ENCODE results near the gene ZFP36L2.
"Not testable (repeated sequence)": the region's sequence is repeated elsewhere in the genome, so short reads cannot be mapped to it uniquely, and the experiment has no call there.

ZFP36L2 gene

DNA sequence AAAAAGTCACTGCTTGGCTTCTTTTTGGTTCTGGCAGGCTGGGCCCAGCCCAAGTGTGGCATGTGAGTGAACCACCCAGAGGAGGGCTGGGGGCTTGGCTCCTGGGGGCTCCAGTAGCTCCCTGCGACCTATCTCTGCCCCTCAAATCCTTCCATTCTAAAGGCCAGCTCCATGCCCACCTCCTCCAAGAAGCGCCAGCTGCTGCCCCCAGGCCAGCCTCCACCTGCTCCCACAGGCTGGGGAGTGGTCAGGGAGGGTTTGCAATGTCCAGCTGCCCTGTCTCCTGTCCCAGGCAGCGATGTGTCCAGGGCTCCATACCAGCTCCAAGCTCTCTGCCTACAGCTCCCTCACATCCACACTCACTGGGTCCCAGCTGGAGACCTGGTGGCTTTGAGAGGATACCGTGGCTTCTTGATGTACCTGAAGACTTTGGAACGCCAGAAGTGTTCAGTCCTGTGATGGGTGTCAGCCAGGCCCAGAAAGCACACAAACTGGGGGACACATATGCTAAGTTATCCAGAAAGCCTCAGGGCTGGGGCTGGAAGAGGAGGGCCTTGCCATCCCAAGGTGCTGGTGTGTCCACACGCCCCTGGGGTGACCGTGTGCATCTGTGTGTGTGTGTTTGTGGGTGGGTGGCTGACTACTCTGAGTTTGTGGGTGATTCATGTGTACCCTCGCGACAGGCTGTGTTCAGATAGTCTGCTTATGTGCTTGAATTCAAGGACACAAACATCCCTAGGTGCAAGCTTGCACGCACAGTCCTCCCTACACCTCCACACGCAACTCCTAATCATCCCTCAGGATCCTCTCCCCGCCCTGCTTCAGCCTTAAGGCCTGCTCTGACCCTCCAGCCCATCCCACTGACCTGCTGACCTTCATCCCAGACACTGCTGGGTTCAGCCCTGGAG lies 33.4 kb downstream of the ZFP36L2 start:
- in situ Hi-C loops (cut with HindIII; ENCODE audit: low pct_unique_long_range_greater_than_20kb, low sequenced_read_pairs) = no loop called here
- no peak for DNase-seq (ENCODE audit: low read depth in 1 of 2, low spot score in 1 of 2)
- TF ChIP-seq JUND (IDR thresholded peaks at IDR 0.05; ENCODE audit: low read depth) = no peak

DNA sequence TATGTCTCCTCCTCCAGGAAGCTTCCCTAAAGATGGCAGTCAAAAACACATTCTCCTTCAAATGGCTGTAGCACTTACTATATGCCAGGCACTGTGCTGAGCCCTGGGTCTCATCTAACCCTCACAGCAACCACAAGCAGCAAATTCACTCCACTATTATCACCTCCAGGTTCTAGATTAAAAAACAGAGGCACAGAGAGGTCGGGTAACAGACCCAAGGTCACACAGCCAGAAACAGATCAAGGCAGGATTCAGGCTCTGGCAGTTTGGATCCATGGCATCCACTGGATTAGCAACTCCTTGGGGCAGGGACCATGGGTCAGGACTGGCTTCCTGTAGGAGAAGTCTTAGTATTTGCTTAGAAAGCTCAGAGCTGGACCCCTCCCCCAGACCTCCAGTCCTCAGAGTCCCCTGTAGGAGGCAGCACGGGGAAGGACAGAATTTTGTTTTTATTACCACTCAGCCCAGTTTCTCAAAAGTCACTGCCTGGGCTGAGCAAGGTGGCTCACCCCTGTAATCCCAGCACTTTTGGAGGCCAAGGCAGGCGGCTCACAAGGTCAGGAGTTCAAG lies 34.4 kb downstream of the ZFP36L2 start:
- in situ Hi-C loops (cut with HindIII; ENCODE audit: low pct_unique_long_range_greater_than_20kb, low sequenced_read_pairs) = no loop called here
- DNase-seq (ENCODE audit: low read depth in 1 of 2, low spot score in 1 of 2) = no peak
- no peak for TF ChIP-seq JUND (IDR thresholded peaks at IDR 0.05; ENCODE audit: low read depth)

- no peak for TF ChIP-seq JUND (IDR thresholded peaks at IDR 0.05; ENCODE audit: low read depth)
- in situ Hi-C loops (cut with HindIII; ENCODE audit: low pct_unique_long_range_greater_than_20kb, low sequenced_read_pairs) = no loop called here
- DNase-seq (ENCODE audit: low read depth in 1 of 2, low spot score in 1 of 2) = no peak
These were observed 35.9 kb downstream of the ZFP36L2 start for GRCh38 chr2:43190311-43191052.

GRCh38 chr2:43189861-43190260 lies 36.5 kb downstream of the ZFP36L2 start:
- in situ Hi-C loops (cut with HindIII; ENCODE audit: low pct_unique_long_range_greater_than_20kb, low sequenced_read_pairs); DNase-seq (ENCODE audit: low read depth in 1 of 2, low spot score in 1 of 2): not testable (repeated sequence)

DNA sequence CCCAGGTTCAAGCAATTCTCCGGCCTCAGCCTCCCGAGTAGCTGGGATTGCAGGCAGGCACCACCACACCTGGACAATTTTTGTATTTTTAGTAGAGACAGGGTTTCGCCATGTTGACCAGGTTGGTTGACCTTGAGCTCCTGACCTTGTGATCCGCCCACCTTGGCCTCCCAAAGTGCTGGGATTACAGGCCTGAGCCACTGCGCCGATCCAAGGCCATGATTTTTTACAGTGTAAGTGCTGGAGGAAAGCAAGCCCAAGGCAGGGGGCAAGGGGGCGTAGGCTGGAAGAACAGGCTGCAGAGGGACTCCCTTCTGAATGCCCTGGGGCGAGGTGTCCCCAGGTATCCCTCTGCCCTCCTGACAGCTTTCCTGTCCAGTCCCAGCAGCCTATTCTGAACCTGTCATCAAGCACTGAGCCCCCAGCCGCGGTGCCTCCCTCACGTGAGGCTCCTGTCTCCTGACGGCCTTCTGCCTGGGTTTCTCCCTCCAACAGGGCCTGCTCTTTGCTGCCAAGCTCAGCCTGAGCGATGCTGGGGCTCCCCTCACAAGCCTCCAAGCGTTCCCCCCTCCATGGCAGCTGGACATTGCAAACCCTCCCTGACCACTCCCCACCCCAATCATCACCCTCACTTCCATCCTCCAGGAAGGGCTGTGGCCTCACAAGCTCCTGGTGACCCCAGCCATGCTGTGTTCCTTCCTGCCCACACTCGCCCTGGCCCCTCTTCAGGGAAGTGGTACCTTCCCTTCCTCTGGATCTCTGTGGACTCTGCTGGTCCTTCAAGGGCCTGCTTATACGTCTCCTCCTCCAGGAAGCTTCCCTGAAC lies 37.6 kb downstream of the ZFP36L2 start:
- in situ Hi-C loops (cut with HindIII; ENCODE audit: low pct_unique_long_range_greater_than_20kb, low sequenced_read_pairs) = no loop called here
- no peak for TF ChIP-seq JUND (IDR thresholded peaks at IDR 0.05; ENCODE audit: low read depth)
- DNase-seq (ENCODE audit: low read depth in 1 of 2, low spot score in 1 of 2) = no peak

DNA sequence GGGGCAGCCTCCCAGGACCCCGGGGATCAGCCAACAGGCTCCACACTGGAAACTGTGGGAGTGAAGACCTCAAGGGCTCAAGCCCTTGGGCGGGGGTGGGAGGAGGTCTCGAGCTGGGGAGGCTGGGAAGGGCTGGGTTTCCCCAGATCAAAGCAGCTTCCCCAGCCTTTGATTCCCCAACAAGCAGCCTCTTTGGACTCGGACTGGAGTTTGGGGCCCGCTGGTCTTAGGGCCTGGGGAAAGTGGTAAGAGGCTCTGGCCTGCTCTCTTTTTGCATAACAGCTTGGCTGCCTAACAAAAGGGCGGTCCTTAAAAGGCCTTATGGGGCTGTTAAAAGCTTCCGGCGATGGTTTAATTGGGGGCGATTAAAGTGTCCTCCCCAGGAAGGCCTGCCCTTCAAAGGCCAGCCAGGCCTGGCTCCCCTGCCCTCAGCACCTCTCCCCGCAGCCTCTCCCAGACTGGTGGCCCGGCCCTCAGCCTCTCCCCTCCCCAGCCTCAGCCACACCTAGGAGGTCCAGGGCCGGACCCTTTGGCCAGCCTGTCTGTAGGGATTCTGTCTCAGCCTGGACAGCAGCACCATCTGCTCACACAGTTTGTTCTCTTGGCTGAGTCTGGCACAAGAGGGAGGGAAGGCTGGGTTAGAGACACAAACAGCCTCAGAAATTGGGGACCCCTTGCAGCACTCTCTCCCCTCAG lies 39.6 kb downstream of the ZFP36L2 start:
- TF ChIP-seq JUND (IDR thresholded peaks at IDR 0.05; ENCODE audit: low read depth) = no peak
- no peak for DNase-seq (ENCODE audit: low read depth in 1 of 2, low spot score in 1 of 2)
- in situ Hi-C loops (cut with HindIII; ENCODE audit: low pct_unique_long_range_greater_than_20kb, low sequenced_read_pairs) = no loop called here

DNA sequence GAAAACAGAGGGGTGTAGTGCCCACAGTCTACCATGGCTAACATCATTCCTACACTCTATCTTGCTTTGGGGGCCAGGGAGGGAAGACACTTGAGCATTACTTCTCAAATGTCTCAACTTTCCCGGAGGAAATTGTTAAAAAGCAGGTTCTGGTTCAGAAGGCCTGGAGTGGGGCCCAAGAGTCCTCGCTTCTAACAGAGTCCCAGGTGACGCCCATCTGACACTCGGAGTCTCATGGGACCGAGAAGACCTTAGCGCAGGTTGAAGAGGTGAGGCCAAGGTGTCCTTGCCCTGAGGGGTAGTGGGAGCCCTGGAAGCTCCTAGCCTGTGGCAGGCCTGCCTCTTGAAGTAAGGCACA lies 40.1 kb downstream of the ZFP36L2 start:
- TF ChIP-seq JUND (IDR thresholded peaks at IDR 0.05; ENCODE audit: low read depth) = no peak
- DNase-seq (ENCODE audit: low read depth in 1 of 2, low spot score in 1 of 2) = no peak
- in situ Hi-C loops (cut with HindIII; ENCODE audit: low pct_unique_long_range_greater_than_20kb, low sequenced_read_pairs) = no loop called here

DNA sequence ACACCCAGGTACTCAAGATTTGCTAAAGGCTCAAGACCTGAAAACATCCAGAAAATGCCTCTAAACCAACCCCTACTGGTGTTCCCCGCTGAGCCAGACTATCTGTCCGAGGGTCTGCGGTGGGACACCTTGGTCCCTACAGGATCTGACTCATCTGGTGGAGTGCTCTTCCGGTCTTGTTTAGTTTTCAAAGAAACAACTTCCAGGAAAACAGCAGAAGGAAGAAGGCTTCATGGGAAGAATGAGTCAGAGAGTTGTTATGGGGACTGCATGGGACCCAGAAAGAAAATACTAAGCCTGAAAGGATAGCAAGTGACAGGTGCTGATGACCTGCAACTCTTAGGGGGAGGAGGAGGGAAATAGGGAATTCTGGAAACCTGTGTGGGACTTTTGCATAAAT lies 41.3 kb downstream of the ZFP36L2 start:
- no peak for TF ChIP-seq JUND (IDR thresholded peaks at IDR 0.05; ENCODE audit: low read depth)
- DNase-seq (ENCODE audit: low read depth in 1 of 2, low spot score in 1 of 2) = no peak
- in situ Hi-C loops (cut with HindIII; ENCODE audit: low pct_unique_long_range_greater_than_20kb, low sequenced_read_pairs) = no loop called here

DNA sequence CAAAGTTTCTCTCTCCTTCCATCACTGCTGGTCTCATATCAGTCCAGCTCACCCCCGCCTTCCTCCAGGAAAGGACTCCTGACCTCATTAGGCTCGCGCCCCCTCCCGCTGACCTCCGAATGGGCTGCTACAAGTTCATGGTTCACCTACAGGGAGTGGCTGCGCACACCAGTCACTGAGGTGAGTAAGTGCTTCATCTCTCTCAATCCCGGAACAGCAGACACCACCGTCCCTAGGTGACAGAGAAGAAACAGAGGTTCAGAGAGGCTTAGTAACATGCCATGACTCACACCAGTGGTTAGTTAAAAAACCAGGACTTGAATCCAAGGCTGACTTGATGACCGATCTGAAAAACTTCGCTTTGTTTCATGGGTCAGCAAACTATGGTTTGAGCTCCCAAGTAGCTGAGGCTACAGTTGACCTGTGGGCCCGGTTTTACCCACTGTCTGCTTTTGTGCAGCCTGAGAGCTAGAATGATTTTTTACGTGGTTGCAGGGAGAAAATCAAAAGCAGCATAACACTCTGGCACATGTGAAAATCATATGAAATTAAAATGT lies 42.0 kb downstream of the ZFP36L2 start:
- in situ Hi-C loops (cut with HindIII; ENCODE audit: low pct_unique_long_range_greater_than_20kb, low sequenced_read_pairs) = no loop called here
- no peak for DNase-seq (ENCODE audit: low read depth in 1 of 2, low spot score in 1 of 2)
- TF ChIP-seq JUND (IDR thresholded peaks at IDR 0.05; ENCODE audit: low read depth) = no peak

GRCh38 chr2:43183743-43184142 lies 42.7 kb downstream of the ZFP36L2 start:
- no peak for DNase-seq (ENCODE audit: low read depth in 1 of 2, low spot score in 1 of 2)
- in situ Hi-C loops (cut with HindIII; ENCODE audit: low pct_unique_long_range_greater_than_20kb, low sequenced_read_pairs) = no loop called here
- TF ChIP-seq JUND (IDR thresholded peaks at IDR 0.05; ENCODE audit: low read depth) = no peak

DNA sequence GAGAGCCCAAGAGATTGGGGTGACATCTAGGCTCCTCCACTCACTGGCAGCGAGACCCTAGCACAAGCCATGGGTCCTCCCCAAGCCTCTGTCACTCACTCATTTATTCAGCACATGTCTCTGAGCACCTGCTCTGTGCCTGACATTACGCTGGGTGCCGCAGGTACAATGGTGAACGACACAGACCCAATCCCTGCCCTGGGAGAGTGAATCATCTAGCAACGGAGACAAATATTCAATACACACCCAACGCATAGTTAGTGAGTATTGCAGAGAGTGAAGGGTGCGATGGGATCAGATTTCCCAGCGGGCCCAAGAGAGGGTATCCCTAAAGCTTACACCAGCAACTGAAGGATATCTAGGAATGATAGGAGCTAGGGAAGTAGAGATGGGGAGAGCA lies 45.5 kb downstream of the ZFP36L2 start:
- in situ Hi-C loops (cut with HindIII; ENCODE audit: low pct_unique_long_range_greater_than_20kb, low sequenced_read_pairs) = no loop called here
- DNase-seq (ENCODE audit: low read depth in 1 of 2, low spot score in 1 of 2) = no peak
- TF ChIP-seq JUND (IDR thresholded peaks at IDR 0.05; ENCODE audit: low read depth) = no peak

GRCh38 chr2:43179942-43180341 lies 46.5 kb downstream of the ZFP36L2 start:
- no peak for DNase-seq (ENCODE audit: low read depth in 1 of 2, low spot score in 1 of 2)
- no peak for TF ChIP-seq JUND (IDR thresholded peaks at IDR 0.05; ENCODE audit: low read depth)
- in situ Hi-C loops (cut with HindIII; ENCODE audit: low pct_unique_long_range_greater_than_20kb, low sequenced_read_pairs) = no loop called here
